OCI-LY1 (cell line): ENCODE data around the gene LRRC25.
"Not testable (repeated sequence)": the region's sequence is repeated elsewhere in the genome, so short reads cannot be mapped to it uniquely, and the experiment has no call there.

Experiments used
- H2AFZ ChIP-seq: fragments of 200-600 bp; sonication (generic), shearing (Covaris generic); 2 replicates; pipeline ENCODE4 v1.6.0; 2014; ENCODE audit warnings: antibody characterized with exemption, mild to moderate bottlenecking, low read length
- H3F3A ChIP-seq: fragments of 200-600 bp; sonication (generic), shearing (Covaris generic); 2 replicates; pipeline ENCODE4 v1.6.0; 2014; ENCODE audit warnings: mild to moderate bottlenecking, antibody characterized with exemption, low read length, moderate library complexity; ENCODE audit not compliant: insufficient read depth
- H3K27ac ChIP-seq: fragments of 200-600 bp; sonication (generic); 2 replicates; pipeline ENCODE4 v1.5.1; 2014; ENCODE audit warnings: low read length, mixed run types, mild to moderate bottlenecking, low read depth; ENCODE audit not compliant: poor library complexity, severe bottlenecking
- H3K27me3 ChIP-seq: fragments of 200-600 bp; sonication (generic); 2 replicates; pipeline ENCODE4 v1.6.0; 2014; ENCODE audit warnings: antibody characterized with exemption, mild to moderate bottlenecking, low read length, moderate library complexity; ENCODE audit not compliant: insufficient read depth
- H3K36me3 ChIP-seq: fragments of 200-600 bp; sonication (generic); 2 replicates; pipeline ENCODE4 v1.6.1; 2014; ENCODE audit warnings: mild to moderate bottlenecking, antibody characterized with exemption, low read length, moderate library complexity, mixed read lengths; ENCODE audit not compliant: insufficient read depth
- H3K4me1 ChIP-seq: fragments of 200-600 bp; sonication (generic); 2 replicates; pipeline ENCODE4 v1.5.1; 2014; ENCODE audit warnings: mild to moderate bottlenecking, low read length, moderate library complexity; ENCODE audit not compliant: insufficient read depth, severe bottlenecking
- H3K4me2 ChIP-seq: fragments of 200-600 bp; sonication (generic), shearing (Covaris generic); 2 replicates; pipeline ENCODE4 v1.6.1; 2014; ENCODE audit warnings: low read length
- H3K4me3 ChIP-seq: fragments of 200-600 bp; sonication (generic); 2 replicates; pipeline ENCODE4 v1.5.1; 2014; ENCODE audit warnings: low read length, low read depth, mild to moderate bottlenecking, mixed read lengths; ENCODE audit not compliant: poor library complexity, severe bottlenecking
- H3K79me2 ChIP-seq: fragments of 200-600 bp; shearing (Covaris generic); 2 replicates; pipeline ENCODE4 v1.6.1; 2016; ENCODE audit warnings: mixed run types, low read length, mixed read lengths; ENCODE audit not compliant: insufficient read depth
- H3K9ac ChIP-seq: fragments of 200-600 bp; sonication (generic), shearing (Covaris generic); 2 replicates; pipeline ENCODE4 v1.6.1; 2014; ENCODE audit warnings: mild to moderate bottlenecking, low read length, mixed read lengths
- H3K9me2 ChIP-seq: fragments of 200-600 bp; sonication (generic), shearing (Covaris generic); 2 replicates; pipeline ENCODE4 v1.6.1; 2014; ENCODE audit warnings: low read depth, mild to moderate bottlenecking, low read length, mixed read lengths
- H3K9me3 ChIP-seq: fragments of 200-600 bp; shearing (Covaris generic); 2 replicates; pipeline ENCODE4 v1.6.1; 2014; ENCODE audit warnings: low read length, mixed read lengths
- H4K20me1 ChIP-seq: fragments of 200-600 bp; sonication (generic), shearing (Covaris generic); 2 replicates; pipeline ENCODE4 v1.6.0; 2016; ENCODE audit warnings: mild to moderate bottlenecking, low read length; ENCODE audit not compliant: insufficient read depth
- EZH2 ChIP-seq: fragments of 200-600 bp; sonication (generic), shearing (Covaris generic); IDR thresholded peaks from 2 replicates; pipeline ENCODE4 v1.8.0; 2017; ENCODE audit warnings: borderline replicate concordance, mixed run types, mild to moderate bottlenecking, antibody characterized with exemption, low read length, moderate library complexity, mixed read lengths
- TF ChIP-seq, protein P1 (sequence below): fragments of 200-600 bp; sonication (generic), shearing (Covaris generic); IDR thresholded peaks from 2 replicates; pipeline ENCODE4 v1.5.1; 2017; ENCODE audit warnings: mild to moderate bottlenecking, antibody characterized with exemption, low read length, moderate library complexity, mixed read lengths

Gene LRRC25

DNA sequence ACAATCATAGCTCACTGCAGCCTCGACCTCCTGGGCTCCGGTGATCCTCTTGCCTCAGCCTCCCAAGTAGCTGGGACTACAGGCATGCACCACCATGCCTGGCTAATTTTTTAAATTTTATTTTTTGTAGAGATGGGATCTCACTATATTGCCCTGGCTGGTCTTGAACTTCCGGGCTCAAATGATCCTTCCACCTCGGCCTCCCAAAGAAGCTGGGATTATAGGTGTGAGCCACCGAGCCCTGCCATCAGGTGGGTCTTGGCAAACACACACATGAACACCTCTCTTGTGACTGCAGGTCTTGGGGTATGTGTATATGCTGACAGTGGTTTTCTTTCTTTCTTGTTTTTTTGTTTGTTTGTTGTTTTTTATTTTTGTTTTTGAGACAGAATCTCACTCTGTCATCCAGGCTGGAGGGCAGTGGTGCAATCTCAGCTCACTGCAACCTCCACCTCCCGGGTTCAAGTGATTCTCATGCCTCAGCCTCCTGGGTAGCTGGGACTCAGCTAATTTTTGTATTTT lies 48.5 kb downstream of the LRRC25 start:
- H3K9ac ChIP-seq, H3K4me2 ChIP-seq, H4K20me1 ChIP-seq, H3K4me1 ChIP-seq, H3K4me3 ChIP-seq, H3K9me3 ChIP-seq, H3K27ac ChIP-seq, H3F3A ChIP-seq, H3K36me3 ChIP-seq, H2AFZ ChIP-seq, H3K9me2 ChIP-seq, H3K27me3 ChIP-seq, H3K79me2 ChIP-seq: not testable (repeated sequence)

DNA sequence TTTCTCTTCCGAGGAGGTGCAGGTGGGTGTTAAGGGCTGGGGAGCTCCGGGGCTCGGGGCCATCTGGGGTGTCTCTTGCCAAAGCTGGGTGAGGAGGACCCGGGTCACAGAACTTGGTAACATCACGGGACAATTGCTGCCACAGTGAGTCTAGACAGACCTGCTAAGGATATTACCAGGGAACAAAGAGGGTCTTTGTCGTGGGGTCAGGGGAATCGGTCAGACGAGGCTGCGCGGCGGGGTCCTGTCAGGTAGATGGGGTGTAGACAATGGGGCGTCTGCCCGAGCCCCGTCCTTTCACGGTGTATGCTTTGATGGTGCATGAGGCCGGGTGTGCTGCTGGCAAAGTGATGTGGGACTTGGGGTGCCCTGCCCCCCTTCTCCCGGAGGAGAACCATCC lies 49.3 kb downstream of the LRRC25 start:
- Histone ChIP-seq H3K9me2 (no peaks in the 10 kb centered on the region), H3F3A (no peaks in the 10 kb centered on the region), H3K36me3 (peaks cover 7% of the 10 kb centered on the region; the same call in 1 of the 2 replicates), H3K4me2 (no peak overlapping the region), H3K79me2 (no peaks in the 10 kb centered on the region), H4K20me1 (no peaks in the 10 kb centered on the region), H3K4me3 (no peak overlapping the region), H3K27me3 (no peaks in the 10 kb centered on the region), H3K27ac (no peak overlapping the region), H2AFZ (no peak overlapping the region), H3K9ac (no peak overlapping the region), H3K4me1 (no peaks in the 10 kb centered on the region), H3K9me3 (no peaks in the 10 kb centered on the region)
- TF ChIP-seq, protein P1, sequence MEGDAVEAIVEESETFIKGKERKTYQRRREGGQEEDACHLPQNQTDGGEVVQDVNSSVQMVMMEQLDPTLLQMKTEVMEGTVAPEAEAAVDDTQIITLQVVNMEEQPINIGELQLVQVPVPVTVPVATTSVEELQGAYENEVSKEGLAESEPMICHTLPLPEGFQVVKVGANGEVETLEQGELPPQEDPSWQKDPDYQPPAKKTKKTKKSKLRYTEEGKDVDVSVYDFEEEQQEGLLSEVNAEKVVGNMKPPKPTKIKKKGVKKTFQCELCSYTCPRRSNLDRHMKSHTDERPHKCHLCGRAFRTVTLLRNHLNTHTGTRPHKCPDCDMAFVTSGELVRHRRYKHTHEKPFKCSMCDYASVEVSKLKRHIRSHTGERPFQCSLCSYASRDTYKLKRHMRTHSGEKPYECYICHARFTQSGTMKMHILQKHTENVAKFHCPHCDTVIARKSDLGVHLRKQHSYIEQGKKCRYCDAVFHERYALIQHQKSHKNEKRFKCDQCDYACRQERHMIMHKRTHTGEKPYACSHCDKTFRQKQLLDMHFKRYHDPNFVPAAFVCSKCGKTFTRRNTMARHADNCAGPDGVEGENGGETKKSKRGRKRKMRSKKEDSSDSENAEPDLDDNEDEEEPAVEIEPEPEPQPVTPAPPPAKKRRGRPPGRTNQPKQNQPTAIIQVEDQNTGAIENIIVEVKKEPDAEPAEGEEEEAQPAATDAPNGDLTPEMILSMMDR: no peak

DNA sequence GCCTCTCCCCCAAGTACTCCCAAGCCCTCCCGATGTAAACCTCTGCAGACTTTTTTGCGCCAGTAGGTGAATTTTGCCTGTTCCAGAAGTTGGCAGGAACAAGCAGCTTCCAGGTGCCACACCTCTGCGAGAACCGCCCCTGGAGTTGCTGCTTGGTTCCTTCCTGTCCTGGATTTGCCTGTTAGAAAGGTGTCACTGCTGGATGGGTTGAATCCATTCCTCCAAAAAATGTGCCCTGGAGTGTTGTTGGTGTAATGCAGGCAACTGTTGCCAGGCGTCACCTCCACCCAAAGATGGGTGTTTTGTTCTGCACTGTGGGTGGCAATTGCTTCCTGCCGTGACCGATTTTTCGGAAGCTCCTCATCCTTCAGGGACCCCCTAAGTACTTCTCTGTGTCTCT lies 51.3 kb downstream of the LRRC25 start:
- peaks cover 8% of the 10 kb centered on the region; the same call in 1 of the 2 replicates for H3K36me3 ChIP-seq
- H3K9me3 ChIP-seq: no peaks in the 10 kb centered on the region
- H3K9me2 ChIP-seq: no peaks in the 10 kb centered on the region
- no peaks in the 10 kb centered on the region for H3K79me2 ChIP-seq
- peaks cover 7% of the 10 kb centered on the region for H3K4me1 ChIP-seq
- no peaks in the 10 kb centered on the region for H3F3A ChIP-seq
- no peak overlapping the region for H3K9ac ChIP-seq
- TF ChIP-seq, protein P1: no peak
- TF ChIP-seq EZH2: no peak
- H3K4me3 ChIP-seq: no peak overlapping the region
- no peak overlapping the region for H3K4me2 ChIP-seq
- H2AFZ ChIP-seq: no peak overlapping the region
- no peaks in the 10 kb centered on the region for H4K20me1 ChIP-seq
- H3K27me3 ChIP-seq: no peaks in the 10 kb centered on the region
- H3K27ac ChIP-seq: no peak overlapping the region

DNA sequence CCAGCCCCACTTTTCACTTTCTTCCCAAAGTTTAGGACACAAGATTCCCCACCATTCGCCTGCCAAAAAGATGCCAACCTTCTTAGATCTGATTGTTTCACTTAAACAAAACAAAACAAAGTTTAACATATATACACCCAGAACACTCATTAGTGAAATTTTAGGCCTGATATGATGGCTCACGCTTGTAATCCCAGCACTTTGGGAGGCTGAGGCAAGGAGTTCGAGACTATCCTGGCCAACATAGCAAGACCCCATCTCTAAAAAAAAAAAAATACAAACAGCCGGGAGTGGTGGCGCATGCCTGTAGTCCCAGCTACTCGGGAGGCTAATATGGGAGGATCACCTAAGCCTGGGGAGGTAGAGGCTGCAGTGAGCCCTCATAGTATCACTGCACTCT lies 52.1 kb downstream of the LRRC25 start:
- H3K4me3 ChIP-seq: no peak overlapping the region
- no peak for TF ChIP-seq EZH2
- TF ChIP-seq, protein P1: no peak
- H3K9me2 ChIP-seq: no peaks in the 10 kb centered on the region
- peaks cover 5% of the 10 kb centered on the region; the same call in 1 of the 2 replicates for H3K36me3 ChIP-seq
- peaks cover 7% of the 10 kb centered on the region for H3K4me1 ChIP-seq
- no peak overlapping the region for H3K4me2 ChIP-seq
- no peaks in the 10 kb centered on the region for H3K9me3 ChIP-seq
- H3K27ac ChIP-seq: no peak overlapping the region
- no peaks in the 10 kb centered on the region for H4K20me1 ChIP-seq
- no peak overlapping the region for H3K9ac ChIP-seq
- H2AFZ ChIP-seq: no peak overlapping the region
- no peaks in the 10 kb centered on the region for H3K27me3 ChIP-seq
- H3K79me2 ChIP-seq: no peaks in the 10 kb centered on the region
- H3F3A ChIP-seq: no peaks in the 10 kb centered on the region
